Chondrocyte (in vitro differentiated cells): ENCODE measurements around the gene ACAA1. TPM values are rescaled to one million over a fixed set of nuclear protein-coding genes. Genes with fewer than 3 reads are reported as not detected.
"Not testable (repeated sequence)": the region's sequence is repeated elsewhere in the genome, so short reads cannot be mapped to it uniquely, and the experiment has no call there.

Experiments
- DNase-seq: peaks from one replicate; pipeline ENCODE4 v3.0.0; 2021; ENCODE audit warnings: mixed read lengths, low spot score
- H3K27ac Mint-ChIP-seq: one replicate; pipeline ENCODE4 v1.8.0; 2021; ENCODE audit warnings: mild to moderate bottlenecking, moderate library complexity, mixed read lengths; ENCODE audit not compliant: unreplicated experiment
- H3K27me3 Mint-ChIP-seq: 2 replicates; pipeline ENCODE4 v1.8.0; 2021; ENCODE audit warnings: low read depth, mixed read lengths
- H3K36me3 Mint-ChIP-seq: 2 replicates; pipeline ENCODE4 v1.8.0; 2021; ENCODE audit warnings: low read depth, mixed read lengths
- H3K4me1 Mint-ChIP-seq: 2 replicates; pipeline ENCODE4 v1.8.0; 2021; ENCODE audit warnings: low read depth, mild to moderate bottlenecking, mixed read lengths
- H3K4me3 Mint-ChIP-seq: one replicate; pipeline ENCODE4 v1.8.0; 2021; ENCODE audit warnings: mild to moderate bottlenecking, moderate library complexity, mixed read lengths; ENCODE audit not compliant: unreplicated experiment
- H3K9me3 Mint-ChIP-seq: 2 replicates; pipeline ENCODE4 v1.8.0; 2021; ENCODE audit warnings: low read depth, mixed read lengths
- CTCF ChIP-seq: fragments of 200-600 bp; sonication (generic); IDR thresholded peaks from 2 replicates; pipeline ENCODE4 v1.5.0; 2021; ENCODE audit warnings: antibody characterized with exemption, mild to moderate bottlenecking, moderate library complexity
- total RNA-seq: library from RNA; stranded (reverse); gene quantifications from 3 replicates; pipeline ENCODE4 v1.2.1, GENCODE V29; 2021

ACAA1 gene
- total RNA-seq, 1 donor from 2014 or later, result 48.6 TPM

DNA sequence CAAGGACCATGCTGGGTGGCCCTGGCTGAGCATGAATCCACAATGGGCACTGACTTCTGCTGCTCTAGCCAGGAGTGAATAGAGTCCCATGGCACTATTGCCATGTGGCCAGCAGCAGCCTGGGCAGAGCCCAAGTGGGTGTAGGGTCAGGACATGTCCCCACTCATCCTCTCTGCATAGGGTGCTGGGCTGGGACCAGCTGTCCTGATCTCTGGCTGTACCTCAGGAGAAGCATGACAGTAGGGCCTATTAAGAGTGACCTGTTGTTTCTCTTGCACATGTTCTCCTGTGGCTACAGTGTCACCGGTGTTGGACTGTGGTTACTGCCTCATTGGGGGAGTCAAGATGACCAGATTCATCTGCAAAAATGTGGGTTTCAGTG is 51.0 kb downstream of the ACAA1 start:
- Mint-ChIP-seq H3K36me3 (peaks cover 3% of the 10 kb centered on the region), H3K27me3 (no peaks in the 10 kb centered on the region), H3K9me3 (peaks cover 6% of the 10 kb centered on the region), H3K4me3 (no peak overlapping the region), H3K27ac (no peak overlapping the region), H3K4me1 (no peaks in the 10 kb centered on the region)
- no peak for DNase-seq
- TF ChIP-seq CTCF, result no peak

- H3K4me3 Mint-ChIP-seq, result no peak overlapping the region
- DNase-seq, result no peak
- H3K36me3 Mint-ChIP-seq, result peaks cover 4% of the 10 kb centered on the region
- H3K27ac Mint-ChIP-seq, result no peak overlapping the region
- peaks cover 2% of the 10 kb centered on the region for H3K27me3 Mint-ChIP-seq
- TF ChIP-seq CTCF, result no peak
- no peaks in the 10 kb centered on the region for H3K4me1 Mint-ChIP-seq
- peaks cover 6% of the 10 kb centered on the region for H3K9me3 Mint-ChIP-seq
Observed at GRCh38 chr3:38085311-38085942, 51.5 kb downstream of the ACAA1 start.

GRCh38 chr3:38084334-38085310 is 52.3 kb downstream of the ACAA1 start:
- TF ChIP-seq CTCF, result no peak
- H3K36me3 Mint-ChIP-seq, result peaks cover 5% of the 10 kb centered on the region
- peak overlapping the region; percentile 64 for H3K27ac Mint-ChIP-seq
- no peaks in the 10 kb centered on the region for H3K4me1 Mint-ChIP-seq
- no peak for DNase-seq
- peaks cover 4% of the 10 kb centered on the region for H3K27me3 Mint-ChIP-seq
- H3K9me3 Mint-ChIP-seq, result peaks cover 6% of the 10 kb centered on the region
- no peak overlapping the region for H3K4me3 Mint-ChIP-seq

DNA sequence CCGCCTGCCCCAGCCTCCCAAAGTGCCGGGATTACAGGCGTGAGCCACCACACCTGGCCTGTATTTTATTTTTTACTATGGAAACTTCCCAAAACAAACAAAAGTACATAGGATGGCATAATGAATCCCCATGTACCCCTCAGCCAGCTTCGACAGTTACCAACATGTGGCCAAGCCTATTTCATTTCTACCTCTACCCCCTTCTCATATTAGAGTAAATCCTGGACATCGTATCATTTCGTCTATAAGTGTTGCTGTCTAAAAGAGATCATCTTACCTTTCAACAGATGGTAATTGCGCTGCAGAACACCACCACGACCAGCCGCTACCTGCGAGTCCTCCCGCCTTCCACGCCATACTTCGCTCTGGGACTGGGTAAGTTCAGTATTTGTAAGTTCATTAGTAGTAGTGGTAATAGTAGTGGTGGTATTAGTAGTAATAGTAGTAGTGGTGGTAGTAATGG is 53.0 kb downstream of the ACAA1 start:
- H3K4me1 Mint-ChIP-seq, result no peaks in the 10 kb centered on the region
- H3K9me3 Mint-ChIP-seq, result peaks cover 6% of the 10 kb centered on the region
- peaks cover 5% of the 10 kb centered on the region for H3K36me3 Mint-ChIP-seq
- no peak overlapping the region for H3K4me3 Mint-ChIP-seq
- no peak for DNase-seq
- H3K27ac Mint-ChIP-seq, result peak overlapping the region; percentile 25
- peaks cover 4% of the 10 kb centered on the region for H3K27me3 Mint-ChIP-seq
- TF ChIP-seq CTCF, result no peak

DNA sequence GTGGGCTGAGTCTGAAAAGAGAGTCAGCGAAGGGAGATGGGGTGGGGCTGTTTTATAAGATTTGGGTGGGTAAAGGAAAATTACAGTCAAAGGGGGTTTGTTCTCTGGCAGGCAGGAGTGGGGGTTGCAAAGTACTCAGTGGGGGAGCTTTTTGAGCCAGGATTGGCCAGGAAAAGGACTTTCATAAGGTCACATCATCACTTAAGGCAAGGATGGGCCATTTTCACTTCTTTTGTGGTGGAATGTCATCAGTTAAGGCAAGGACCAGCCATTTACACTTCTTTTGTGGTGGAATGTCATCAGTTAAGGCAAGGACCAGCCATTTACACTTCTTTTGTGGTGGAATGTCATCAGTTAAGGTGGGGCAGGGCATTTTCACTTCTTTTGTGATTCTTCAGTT is 53.7 kb downstream of the ACAA1 start:
- H3K4me1 Mint-ChIP-seq, H3K9me3 Mint-ChIP-seq, H3K36me3 Mint-ChIP-seq, H3K4me3 Mint-ChIP-seq, DNase-seq, H3K27ac Mint-ChIP-seq, H3K27me3 Mint-ChIP-seq: not testable (repeated sequence)

DNA sequence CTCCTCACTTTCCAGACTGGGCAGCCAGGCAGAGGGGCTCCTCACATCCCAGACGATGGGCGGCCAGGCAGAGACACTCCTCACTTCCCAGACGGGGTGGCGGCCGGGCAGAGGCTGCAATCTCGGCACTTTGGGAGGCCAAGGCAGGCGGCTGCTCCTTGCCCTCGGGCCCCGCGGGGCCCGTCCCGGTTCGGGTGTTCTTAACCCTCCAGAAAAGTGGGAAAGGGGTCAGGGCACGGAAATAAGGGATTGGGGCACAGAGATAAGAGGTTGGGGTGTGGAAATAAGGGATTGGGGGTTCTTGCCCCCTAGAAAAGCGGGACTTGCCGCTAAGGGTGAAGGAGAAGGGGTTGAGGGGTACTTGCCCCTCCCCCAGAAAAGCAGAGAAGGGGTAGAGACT is 54.6 kb downstream of the ACAA1 start:
- H3K36me3 Mint-ChIP-seq, result not testable (repeated sequence)

GRCh38 chr3:38077073-38077472 is 59.9 kb downstream of the ACAA1 start:
- H3K27me3 Mint-ChIP-seq, result peaks cover 14% of the 10 kb centered on the region
- not testable (repeated sequence) for H3K9me3 Mint-ChIP-seq, H3K27ac Mint-ChIP-seq, H3K4me3 Mint-ChIP-seq, H3K36me3 Mint-ChIP-seq, DNase-seq, H3K4me1 Mint-ChIP-seq

More for the DNA sequence above, 54.6 kb downstream of the ACAA1 start:
- not testable (repeated sequence) for H3K27me3 Mint-ChIP-seq, H3K4me1 Mint-ChIP-seq, H3K27ac Mint-ChIP-seq, H3K4me3 Mint-ChIP-seq, DNase-seq, H3K9me3 Mint-ChIP-seq
